GM12891 (cell line): ENCODE measurements around the gene LRP1B.

Experiments used
- PAX5 ChIP-seq: IDR thresholded peaks from 2 replicates; pipeline ENCODE4 v1.6.1; 2011; ENCODE audit warnings: low read length, moderate library complexity, mild to moderate bottlenecking; ENCODE audit not compliant: insufficient read depth, severe bottlenecking
- POLR2A ChIP-seq: IDR thresholded peaks from 2 replicates; pipeline ENCODE4 v1.6.1; 2011; ENCODE audit warnings: low read depth, low read length, control low read depth
- POLR2AphosphoS5 ChIP-seq: IDR thresholded peaks from 2 replicates; pipeline ENCODE4 v1.6.1; 2011; ENCODE audit warnings: low read depth, low read length, control low read depth
- POU2F2 ChIP-seq: IDR thresholded peaks from 2 replicates; pipeline ENCODE4 v1.6.1; 2011; ENCODE audit warnings: low read depth, mild to moderate bottlenecking, control low read depth, low read length, moderate library complexity
- SPI1 ChIP-seq: IDR thresholded peaks from 2 replicates; pipeline ENCODE4 v1.6.1; 2011; ENCODE audit warnings: low read depth, low read length, control low read depth
- TAF1 ChIP-seq: IDR thresholded peaks from 2 replicates; pipeline ENCODE4 v1.6.1; 2011; ENCODE audit warnings: low read depth, low read length, control low read depth

GRCh38 chr2:140597836-140598235, 1533.0 kb downstream of the LRP1B start:
- TF ChIP-seq POLR2AphosphoS5 = no peak
- no peak for TF ChIP-seq SPI1
- TF ChIP-seq POLR2A = no peak
- TF ChIP-seq TAF1 = no peak
- no peak for TF ChIP-seq PAX5
- TF ChIP-seq POU2F2 = no peak
